OCI-LY7 (cell line): ENCODE results near the gene CNTN4. TPM values are rescaled to one million over a fixed set of nuclear protein-coding genes. Genes with fewer than 3 reads are reported as not detected.

ENCODE experiments used
- BruUV-seq: library from RNA; stranded (reverse); fragments of 400-500 nt; replicated peaks from 2 replicates; lab custom pipeline; 2021; lab: Mats Ljungman, UMichigan
- CTCF ChIA-PET: fragments of 300-600 bp; sonication (Branson Sonifier 250); formaldehyde crosslinking; loops from one replicate; lab custom pipeline; 2022; ENCODE audit warnings: antibody characterized with exemption; ENCODE audit not compliant: unreplicated experiment; lab: Charles Lee
- POLR2A ChIA-PET: fragments of 300-600 bp; sonication (Branson Sonifier 250); formaldehyde crosslinking; loops from one replicate; lab custom pipeline; 2022; ENCODE audit warnings: antibody characterized with exemption; lab: Charles Lee
- DNase-seq: peaks from one replicate; pipeline ENCODE4 v3.0.0-alpha.2; 2015; ENCODE audit warnings: low spot score
- H2AFZ ChIP-seq: fragments of 200-600 bp; sonication (generic), shearing (Covaris generic); 2 replicates; pipeline ENCODE4 v1.6.1; 2014; ENCODE audit warnings: mild to moderate bottlenecking, antibody characterized with exemption, low read length, moderate library complexity
- H3K27ac ChIP-seq: fragments of 200-600 bp; sonication (generic); 2 replicates; pipeline ENCODE4 v1.5.1; 2014; ENCODE audit warnings: mixed run types, low read depth, mild to moderate bottlenecking, moderate library complexity, low read length, inconsistent platforms; ENCODE audit not compliant: poor library complexity, severe bottlenecking
- H3K36me3 ChIP-seq: fragments of 200-600 bp; sonication (generic); 2 replicates; pipeline ENCODE4 v1.6.1; 2014; ENCODE audit warnings: mild to moderate bottlenecking, antibody characterized with exemption, low read length, moderate library complexity, mixed read lengths; ENCODE audit not compliant: insufficient read depth
- H3K4me1 ChIP-seq: fragments of 200-600 bp; sonication (generic); 2 replicates; pipeline ENCODE4 v1.5.1; 2014; ENCODE audit warnings: mild to moderate bottlenecking, low read length; ENCODE audit not compliant: insufficient read depth, poor library complexity, severe bottlenecking
- H3K4me2 ChIP-seq: fragments of 200-600 bp; sonication (generic); 2 replicates; pipeline ENCODE4 v1.6.1; 2014; ENCODE audit warnings: mild to moderate bottlenecking, low read length
- H3K4me3 ChIP-seq: fragments of 200-600 bp; sonication (generic); 2 replicates; pipeline ENCODE4 v1.5.1; 2014; ENCODE audit warnings: mild to moderate bottlenecking, low read depth, low read length; ENCODE audit not compliant: poor library complexity, severe bottlenecking
- H3K79me2 ChIP-seq: fragments of 200-600 bp; sonication (generic); 2 replicates; pipeline ENCODE4 v1.6.1; 2016; ENCODE audit warnings: low read depth, mild to moderate bottlenecking, low read length, moderate library complexity, mixed read lengths; ENCODE audit not compliant: insufficient read depth
- H3K9me2 ChIP-seq: fragments of 200-600 bp; sonication (generic); 2 replicates; pipeline ENCODE4 v1.6.1; 2016; ENCODE audit warnings: mild to moderate bottlenecking, low read length, mixed read lengths; ENCODE audit not compliant: insufficient read depth
- H3K9me3 ChIP-seq: fragments of 200-600 bp; sonication (generic); 2 replicates; pipeline ENCODE4 v1.6.1; 2014; ENCODE audit warnings: mild to moderate bottlenecking, mixed run types, low read length, mixed read lengths
- H4K20me1 ChIP-seq: fragments of 200-600 bp; sonication (generic); 2 replicates; pipeline ENCODE4 v1.6.1; 2014; ENCODE audit warnings: mild to moderate bottlenecking, antibody characterized with exemption, low read length, moderate library complexity, mixed read lengths; ENCODE audit not compliant: insufficient read depth
- CTCF ChIP-seq: fragments of 200-600 bp; sonication (generic); conservative IDR thresholded peaks from 2 replicates; pipeline ENCODE4 v1.5.1; 2014; ENCODE audit warnings: mild to moderate bottlenecking, antibody characterized with exemption, low read length, moderate library complexity, mixed read lengths
- EZH2phosphoT487 ChIP-seq: fragments of 200-600 bp; sonication (generic); IDR thresholded peaks from 2 replicates; pipeline ENCODE4 v1.6.1; 2018; ENCODE audit warnings: low read depth, borderline replicate concordance, mild to moderate bottlenecking, mixed run types, antibody characterized with exemption, low read length, moderate library complexity, mixed read lengths
- intact Hi-C: fragments of 100-400 bp; cut with micrococcal nuclease; formaldehyde crosslinking; loops from one replicate; pipeline ENCODE4 v1.10.0; 2022; ENCODE audit not compliant: unreplicated experiment
- total RNA-seq, 2 experiments: library from RNA; depleted of rRNA in 1 of 2; stranded (reverse); fragments of >200 nt in 1 of 2; shearing (Covaris generic) in 1 of 2; gene quantifications; 2 replicates each; pipeline ENCODE4 v1.2.3, GENCODE V29; 2014 to 2022

CNTN4 gene
- total RNA-seq, 2 experiments from 2014 or later, result not detected

- H3K9me3 ChIP-seq, result no peaks in the 10 kb centered on the region
- intact Hi-C loops, result no loop called here
- no peak for TF ChIP-seq CTCF
- TF ChIP-seq EZH2phosphoT487, result no peak
- no peaks in the 10 kb centered on the region for H3K4me1 ChIP-seq
- H3K9me2 ChIP-seq, result no peaks in the 10 kb centered on the region
- H3K27ac ChIP-seq, result no peak overlapping the region
- no peak overlapping the region for H2AFZ ChIP-seq
- no peak overlapping the region for H3K4me3 ChIP-seq
- H3K4me2 ChIP-seq, result no peak overlapping the region
- ChIA-PET CTCF (no interaction called here), POLR2A (interaction anchor here (0.7 kb wide), 1 partner anchor 771 kb away, joined by 3 read pairs; no protein-coding TSS in a partner anchor)
- DNase-seq, result no peak
- no TSS peak for BruUV-seq
- H3K79me2 ChIP-seq, result no peaks in the 10 kb centered on the region
- H3K36me3 ChIP-seq, result no peaks in the 10 kb centered on the region
- H4K20me1 ChIP-seq, result no peaks in the 10 kb centered on the region
These were observed 74.0 kb downstream of the CNTN4 start for GRCh38 chr3:2172561-2173171.

DNA sequence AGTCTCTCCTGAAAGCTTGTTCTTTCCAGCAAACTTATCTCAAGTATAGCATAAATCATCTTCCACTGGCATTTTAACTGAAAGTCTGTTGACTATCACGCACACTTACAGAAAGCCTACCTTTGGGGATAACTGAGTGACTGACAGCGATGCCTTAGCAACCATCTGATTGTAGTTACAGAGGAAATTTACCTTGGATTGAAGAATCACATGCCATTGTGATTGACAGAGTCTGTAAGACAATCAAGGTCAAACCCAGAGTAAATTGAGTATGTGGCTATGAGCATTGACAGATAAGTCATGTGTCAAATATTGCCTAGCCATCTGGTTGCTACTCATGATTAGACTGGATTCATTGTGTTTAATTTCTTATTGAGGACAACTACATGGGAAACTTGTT, 82.0 kb downstream of the CNTN4 start:
- BruUV-seq, result no TSS peak
- Histone ChIP-seq H3K9me3 (no peaks in the 10 kb centered on the region), H3K4me1 (no peaks in the 10 kb centered on the region), H2AFZ (no peak overlapping the region), H3K27ac (no peak overlapping the region), H3K79me2 (no peaks in the 10 kb centered on the region), H3K9me2 (no peaks in the 10 kb centered on the region), H4K20me1 (no peaks in the 10 kb centered on the region), H3K36me3 (no peaks in the 10 kb centered on the region), H3K4me3 (no peak overlapping the region), H3K4me2 (no peak overlapping the region)
- intact Hi-C loops, result no loop called here
- ChIA-PET CTCF (no interaction called here), POLR2A (no interaction called here)
- TF ChIP-seq CTCF, result no peak
- no peak for TF ChIP-seq EZH2phosphoT487
- no peak for DNase-seq

DNA sequence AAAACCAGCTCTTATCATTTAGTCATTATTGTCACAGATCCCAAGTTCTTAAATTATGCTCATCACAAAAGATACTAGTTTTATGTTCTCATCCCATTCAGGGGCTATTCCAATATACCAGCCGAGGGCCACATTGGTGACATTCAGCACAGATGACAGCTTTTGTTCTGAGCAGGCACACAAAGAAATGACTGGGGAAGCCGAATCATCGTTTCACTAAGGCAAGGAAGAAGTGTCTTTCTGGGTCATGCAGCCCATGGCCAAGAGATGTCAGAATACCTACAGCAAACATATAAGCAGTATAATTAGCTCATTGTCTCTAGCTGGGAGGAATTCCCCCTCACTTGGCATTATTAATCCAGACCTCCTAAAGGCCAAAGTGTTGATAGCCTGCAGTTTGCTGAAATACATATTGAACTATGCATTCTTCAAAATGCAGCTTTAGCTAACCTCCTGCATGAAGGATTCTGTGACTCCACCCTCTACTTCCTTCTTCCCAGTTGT, 100.2 kb downstream of the CNTN4 start:
- BruUV-seq, result no TSS peak
- intact Hi-C loops, result no loop called here
- DNase-seq, result no peak
- Histone ChIP-seq H3K4me3 (no peak overlapping the region), H3K4me2 (no peak overlapping the region), H3K27ac (no peak overlapping the region), H3K9me2 (no peaks in the 10 kb centered on the region), H3K9me3 (no peaks in the 10 kb centered on the region), H3K4me1 (no peaks in the 10 kb centered on the region), H2AFZ (no peak overlapping the region), H4K20me1 (no peaks in the 10 kb centered on the region), H3K79me2 (no peaks in the 10 kb centered on the region), H3K36me3 (no peaks in the 10 kb centered on the region)
- ChIA-PET CTCF (no interaction called here), POLR2A (interaction anchor here (1.6 kb wide), 1 partner anchor 9 kb away, joined by 5 read pairs; no protein-coding TSS in a partner anchor)
- no peak for TF ChIP-seq EZH2phosphoT487
